CD4-positive, alpha-beta memory T cell (primary cell): ENCODE results near the gene MAP7D3. TPM values are rescaled to one million over a fixed set of nuclear protein-coding genes. Genes with fewer than 3 reads are reported as not detected.
"Not testable (repeated sequence)": the region's sequence is repeated elsewhere in the genome, so short reads cannot be mapped to it uniquely, and the experiment has no call there.

ENCODE experiments used
- CTCF ChIA-PET: fragments of 350-600 bp; sonication (Branson Sonifier 250); formaldehyde crosslinking; loops from one replicate; lab custom pipeline; 2021; ENCODE audit warnings: inconsistent platforms; ENCODE audit not compliant: partially characterized antibody; lab: Charles Lee
- POLR2A ChIA-PET: fragments of 350-600 bp; sonication (Branson Sonifier 250); formaldehyde crosslinking; loops from one replicate; lab custom pipeline; 2021; ENCODE audit not compliant: partially characterized antibody; lab: Charles Lee
- DNase-seq, 5 donors: peaks; one replicate each; pipeline versions ENCODE4 v3.0.0 to v3.0.0-alpha.2; 2020 to 2022; ENCODE audit warnings: mixed read lengths in 1 of 5
- H3K27ac ChIP-seq: one replicate; pipeline ENCODE4 v1.7.0; 2013; ENCODE audit warnings: low read depth, low read length
- H3K27me3 ChIP-seq: 2 replicates; pipeline ENCODE4 v1.7.0; 2013; ENCODE audit warnings: mild to moderate bottlenecking, low read length, moderate library complexity; ENCODE audit not compliant: insufficient read depth
- H3K36me3 ChIP-seq: 2 replicates; pipeline ENCODE4 v1.7.0; 2013; ENCODE audit warnings: mild to moderate bottlenecking, low read length, moderate library complexity; ENCODE audit not compliant: insufficient read depth
- H3K4me1 ChIP-seq: 2 replicates; pipeline ENCODE4 v1.7.0; 2013; ENCODE audit warnings: mild to moderate bottlenecking, low read length, moderate library complexity; ENCODE audit not compliant: insufficient read depth
- H3K4me3 ChIP-seq, 2 donors: one replicate each; pipeline ENCODE4 v1.7.0; 2013; ENCODE audit warnings: low read length in 2 of 2, mild to moderate bottlenecking in 1 of 2
- H3K9me3 ChIP-seq, 2 donors: one replicate each; pipeline ENCODE4 v1.7.0; 2013; ENCODE audit warnings: low read length in 2 of 2, control low read depth in 1 of 2; ENCODE audit not compliant: control insufficient read depth in 1 of 2
- H3K27ac Mint-ChIP-seq, 7 donors: one replicate each; pipeline ENCODE4 v1.8.0; 2020 to 2021; ENCODE audit warnings: mixed read lengths in 7 of 7, mild to moderate bottlenecking in 6 of 7, inconsistent platforms in 3 of 7, moderate library complexity in 3 of 7
- H3K27me3 Mint-ChIP-seq, 2 donors: one replicate each; pipeline ENCODE4 v1.8.0; 2020 to 2021; ENCODE audit warnings: mixed read lengths in 2 of 2
- H3K36me3 Mint-ChIP-seq, 2 donors: one replicate each; pipeline ENCODE4 v1.8.0; 2020 to 2021; ENCODE audit warnings: mixed read lengths in 2 of 2, inconsistent platforms in 1 of 2, mild to moderate bottlenecking in 1 of 2
- H3K4me1 Mint-ChIP-seq, 4 donors: one replicate each; pipeline ENCODE4 v1.8.0; 2020 to 2021; ENCODE audit warnings: mixed read lengths in 4 of 4, mild to moderate bottlenecking in 1 of 4
- H3K4me3 Mint-ChIP-seq, 8 donors: one replicate each; pipeline ENCODE4 v1.8.0; 2020 to 2021; ENCODE audit warnings: mixed read lengths in 8 of 8, mild to moderate bottlenecking in 7 of 8, moderate library complexity in 6 of 8, inconsistent platforms in 3 of 8
- H3K9me3 Mint-ChIP-seq, 8 donors: one replicate each; pipeline ENCODE4 v1.8.0; 2020 to 2021; ENCODE audit warnings: mixed read lengths in 8 of 8, mild to moderate bottlenecking in 5 of 8, inconsistent platforms in 3 of 8, moderate library complexity in 1 of 8
- intact Hi-C: fragments of 100-400 bp; cut with micrococcal nuclease; formaldehyde crosslinking; loops from one replicate; pipeline ENCODE4 v1.15.1; 2023
- polyA plus RNA-seq, 2 donors: library from polyadenylated mRNA; unstranded; fragments of 300-500 nt; fragmentation: Illumina TruSeq; gene quantifications; one replicate each; pipeline ENCODE4 v1.2.3, GENCODE V29; 2021
- total RNA-seq, 2 experiments: library from RNA; stranded (reverse); gene quantifications; one replicate each; pipeline ENCODE4 v1.2.3, GENCODE V29; 2021

The MAP7D3 gene
- total and polyA plus RNA-seq, 4 experiments from 2014 or later, result 2.4 to 10.1 (median 8.2) TPM

DNA sequence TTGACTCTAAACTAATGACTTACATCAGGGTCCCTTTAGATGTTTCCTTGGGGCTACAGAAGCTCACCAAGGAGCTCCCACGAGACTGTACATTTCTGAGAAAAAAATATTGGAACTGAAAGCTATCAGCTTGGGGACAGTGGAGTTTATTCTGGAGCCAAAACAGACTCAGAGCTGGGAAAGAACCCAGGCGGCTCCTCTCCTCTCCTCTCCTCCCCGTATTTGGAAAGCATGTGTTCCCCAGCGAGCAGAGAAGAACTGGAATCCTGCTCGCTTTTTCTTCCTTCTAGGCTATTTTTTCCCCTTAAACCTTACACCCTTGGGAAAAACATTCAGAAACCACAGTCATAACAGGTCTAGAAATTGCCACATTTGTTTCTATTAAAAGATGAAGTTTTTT, 4.3 kb upstream of the MAP7D3 start:
- H3K36me3 Mint-ChIP-seq, result peaks cover 0 to 2% of the 10 kb centered on the region in 2 donors
- no peaks in the 10 kb centered on the region for H3K27me3 Mint-ChIP-seq
- intact Hi-C loops, result loop anchor here (10.0 kb wide), 1 partner anchor 319 kb away; no protein-coding TSS in a partner anchor
- POLR2A ChIA-PET, result no interaction called here
- H3K27ac Mint-ChIP-seq, result no peak overlapping the region
- DNase-seq, result no peak
- H3K9me3 Mint-ChIP-seq, result no peaks in the 10 kb centered on the region
- Histone ChIP-seq H3K9me3 (no peaks in the 10 kb centered on the region), H3K4me3 (no peak overlapping the region), H3K4me1 (peaks cover 16% of the 10 kb centered on the region), H3K36me3 (no peaks in the 10 kb centered on the region), H3K27ac (no peak overlapping the region), H3K27me3 (no peaks in the 10 kb centered on the region)
- H3K4me3 Mint-ChIP-seq, result no peak overlapping the region
- CTCF ChIA-PET, result interaction anchor here (2.5 kb wide), 1 partner anchor 13 kb away, joined by 8 read pairs; no protein-coding TSS in a partner anchor
- H3K4me1 Mint-ChIP-seq, result peaks cover 8 to 22% (median 10%) of the 10 kb centered on the region in 4 donors

DNA sequence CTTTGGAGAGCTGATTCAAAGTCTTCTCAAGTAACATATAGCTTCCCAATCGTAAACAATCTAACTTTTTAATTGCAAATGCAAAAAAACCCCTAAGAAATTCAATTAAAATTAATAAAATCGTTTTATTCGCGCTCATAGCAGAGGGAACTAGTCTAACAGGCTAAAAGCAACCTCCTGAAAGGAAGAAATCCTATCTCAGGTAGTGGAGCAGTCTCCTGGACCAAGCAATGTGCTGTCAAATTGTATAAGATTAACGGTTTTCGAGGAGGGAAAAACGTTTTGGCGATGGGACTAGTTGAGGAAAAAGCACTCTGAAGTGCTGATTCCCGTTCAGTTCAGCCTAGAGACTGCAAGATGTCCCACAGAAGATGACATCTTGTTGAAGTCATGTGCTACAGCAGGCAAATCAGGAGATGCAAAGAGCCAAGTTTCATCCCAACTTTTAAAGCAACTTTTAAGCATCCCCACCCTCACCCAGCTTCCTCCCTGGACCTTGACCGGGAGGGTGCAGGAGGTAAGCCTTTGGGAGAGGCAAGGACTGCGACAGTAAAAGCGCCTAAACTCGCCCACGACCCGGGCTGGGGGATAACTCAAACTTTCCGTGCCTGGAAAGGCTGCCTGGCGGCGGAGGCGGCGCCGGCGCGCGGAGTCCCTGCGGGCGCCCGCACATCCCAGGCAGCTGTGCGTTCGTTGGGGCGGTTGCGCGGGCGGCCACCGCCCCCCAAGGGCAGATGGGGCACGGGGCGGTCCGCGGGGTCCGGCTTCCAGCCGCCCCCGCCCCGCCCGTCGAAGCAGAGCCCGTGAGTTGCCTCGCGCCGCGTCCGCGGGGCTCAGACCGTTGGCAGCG, 784 bp downstream of the MAP7D3 start:
- Histone ChIP-seq H3K27me3 (no peaks in the 10 kb centered on the region), H3K36me3 (no peaks in the 10 kb centered on the region), H3K27ac (peak overlapping the region; percentile 46), H3K4me3 (peak overlapping the region; percentile 23 to 60), H3K9me3 (no peaks in the 10 kb centered on the region), H3K4me1 (peaks cover 14% of the 10 kb centered on the region)
- Mint-ChIP-seq H3K27me3 (no peaks in the 10 kb centered on the region), H3K36me3 (peaks cover 0 to 2% of the 10 kb centered on the region in 2 donors), H3K4me3 (peak overlapping the region; percentile 78 to 88 (median 84)), H3K9me3 (no peaks in the 10 kb centered on the region), H3K27ac (peak overlapping the region; percentile 66 to 78 (median 75)), H3K4me1 (peaks cover 2 to 12% (median 5%) of the 10 kb centered on the region in 4 donors)
- ChIA-PET POLR2A (no interaction called here), CTCF (no interaction called here)
- peak in 4 of 5 donors; percentile 6 to 50 (median 14) for DNase-seq
- intact Hi-C loops, result loop anchor here (5.0 to 10.0 kb wide), 3 partner anchors 247 to 324 kb away; partner anchors contain the start of genes HTATSF1 and MMGT1

DNA sequence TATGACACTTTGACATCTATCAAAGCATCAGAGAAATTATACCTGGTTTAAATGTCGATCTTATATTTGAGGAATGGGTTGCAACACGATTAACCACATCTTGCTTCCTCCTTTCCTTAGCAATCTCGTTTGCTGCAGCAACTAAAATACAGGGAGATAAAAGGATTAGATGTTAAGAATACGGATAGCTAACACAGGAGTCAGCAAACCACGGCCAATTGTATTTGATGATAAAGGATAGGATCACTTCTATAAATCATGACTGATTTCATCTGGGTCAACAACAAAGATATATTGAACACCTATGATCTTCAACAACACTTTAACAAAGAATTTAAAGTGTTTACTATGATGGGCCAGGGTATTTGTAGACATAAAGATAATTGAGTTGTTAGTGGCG, 5.0 kb downstream of the MAP7D3 start:
- intact Hi-C loops, result no loop called here
- CTCF ChIA-PET, result no interaction called here

DNA sequence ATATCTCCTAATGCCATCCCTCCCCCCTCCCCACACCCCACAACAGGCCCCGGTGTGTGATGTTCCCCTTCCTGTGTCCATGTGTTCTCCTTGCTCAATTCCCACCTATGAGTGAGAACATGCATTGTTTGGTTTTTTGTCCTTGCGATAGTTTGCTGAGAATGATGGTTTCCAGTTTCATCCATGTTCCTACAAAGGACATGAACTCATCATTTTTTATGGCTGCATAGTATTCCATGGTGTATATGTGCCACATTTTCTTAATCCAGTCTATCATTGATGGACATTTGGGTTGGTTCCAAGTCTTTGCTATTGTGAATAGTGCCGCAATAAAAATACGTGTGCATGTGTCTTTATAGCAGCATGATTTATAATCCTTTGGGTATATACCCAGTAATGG, 13.4 kb downstream of the MAP7D3 start:
- H3K9me3 ChIP-seq, CTCF ChIA-PET, H3K4me1 ChIP-seq, DNase-seq, H3K4me1 Mint-ChIP-seq, POLR2A ChIA-PET, H3K27me3 ChIP-seq, H3K4me3 Mint-ChIP-seq, H3K9me3 Mint-ChIP-seq, intact Hi-C loops, H3K4me3 ChIP-seq, H3K27me3 Mint-ChIP-seq, H3K27ac ChIP-seq: not testable (repeated sequence)
- Mint-ChIP-seq H3K27ac (peak overlapping the region in 1 of 7 donors; percentile 50), H3K36me3 (peaks cover 20 to 43% of the 10 kb centered on the region in 2 donors)
- H3K36me3 ChIP-seq, result peaks cover 11% of the 10 kb centered on the region

More for the DNA sequence above, 5.0 kb downstream of the MAP7D3 start:
- H3K4me3 Mint-ChIP-seq, result no peak overlapping the region
- H3K4me1 ChIP-seq, result peaks cover 10% of the 10 kb centered on the region
- H3K36me3 Mint-ChIP-seq, result peaks cover 14 to 24% of the 10 kb centered on the region in 2 donors
- H3K36me3 ChIP-seq, result peaks cover 4% of the 10 kb centered on the region
- no peak for DNase-seq
- no peak overlapping the region for H3K27ac ChIP-seq
- H3K9me3 Mint-ChIP-seq, result no peaks in the 10 kb centered on the region
- H3K4me3 ChIP-seq, result no peak overlapping the region
- POLR2A ChIA-PET, result no interaction called here
- no peaks in the 10 kb centered on the region for H3K9me3 ChIP-seq
- no peaks in the 10 kb centered on the region for H3K27me3 ChIP-seq
- peak overlapping the region in 1 of 7 donors; percentile 5 for H3K27ac Mint-ChIP-seq
- peaks cover 0 to 12% (median 4%) of the 10 kb centered on the region in 4 donors for H3K4me1 Mint-ChIP-seq
- no peaks in the 10 kb centered on the region for H3K27me3 Mint-ChIP-seq

DNA sequence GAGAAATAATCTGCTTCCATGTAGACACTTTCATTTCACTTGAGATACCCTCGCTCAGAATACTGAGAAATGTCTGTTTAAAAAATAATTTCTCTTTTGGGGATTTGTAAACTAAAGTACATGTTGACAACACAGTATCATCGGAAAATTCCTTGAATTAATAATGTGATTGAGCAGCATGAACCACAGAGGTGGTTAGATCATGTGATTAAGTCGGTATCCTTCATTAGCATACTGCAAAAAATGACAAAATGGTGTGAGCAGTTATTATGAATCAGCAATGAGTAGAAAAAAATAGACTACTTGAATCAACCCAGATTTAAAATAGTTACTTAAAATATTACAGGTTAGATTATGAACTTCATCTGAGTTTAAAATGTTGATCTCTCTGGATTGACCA, 14.1 kb downstream of the MAP7D3 start:
- ChIA-PET POLR2A (no interaction called here), CTCF (no interaction called here)
- Mint-ChIP-seq H3K4me1 (peaks cover 0 to 3% (median 2%) of the 10 kb centered on the region in 4 donors), H3K36me3 (peaks cover 13 to 38% of the 10 kb centered on the region in 2 donors), H3K9me3 (no peaks in the 10 kb centered on the region), H3K27ac (no peak overlapping the region), H3K4me3 (peak overlapping the region in 1 of 8 donors; percentile 2), H3K27me3 (no peaks in the 10 kb centered on the region)
- intact Hi-C loops, result no loop called here
- Histone ChIP-seq H3K27me3 (no peaks in the 10 kb centered on the region), H3K36me3 (peaks cover 6% of the 10 kb centered on the region), H3K4me1 (no peaks in the 10 kb centered on the region), H3K27ac (no peak overlapping the region), H3K4me3 (no peak overlapping the region), H3K9me3 (no peaks in the 10 kb centered on the region)
- DNase-seq, result no peak

DNA sequence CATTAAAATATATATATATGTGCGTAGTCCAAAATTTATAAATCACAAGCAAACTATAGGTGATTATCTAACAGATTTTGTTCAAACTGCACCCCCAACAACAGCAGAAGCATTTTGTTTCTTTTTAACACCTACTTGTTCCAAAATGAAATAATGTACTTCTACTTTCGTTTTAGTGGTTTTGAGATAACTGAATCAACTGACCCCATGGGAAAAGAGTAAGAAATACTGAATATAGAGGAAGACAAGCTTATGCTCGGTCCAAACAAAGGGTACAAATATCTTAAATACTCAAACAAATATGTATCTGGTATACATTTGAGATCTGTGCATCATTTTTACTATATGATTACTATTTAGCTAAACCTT, 22.4 kb downstream of the MAP7D3 start:
- peak overlapping the region in 2 of 8 donors; percentile 17 to 42 for H3K4me3 Mint-ChIP-seq
- H3K4me1 ChIP-seq, result peaks cover 9% of the 10 kb centered on the region
- peaks cover 4 to 56% of the 10 kb centered on the region in 2 donors for H3K36me3 Mint-ChIP-seq
- H3K9me3 Mint-ChIP-seq, result no peaks in the 10 kb centered on the region
- no peaks in the 10 kb centered on the region for H3K27me3 Mint-ChIP-seq
- ChIA-PET CTCF (no interaction called here), POLR2A (no interaction called here)
- H3K27ac ChIP-seq, result no peak overlapping the region
- no peak for DNase-seq
- H3K36me3 ChIP-seq, result peaks cover 4% of the 10 kb centered on the region
- H3K4me3 ChIP-seq, result no peak overlapping the region
- intact Hi-C loops, result no loop called here
- H3K27ac Mint-ChIP-seq, result peak overlapping the region; percentile 2 to 74 (median 53)
- peaks cover 10 to 16% (median 12%) of the 10 kb centered on the region in 4 donors for H3K4me1 Mint-ChIP-seq
- H3K9me3 ChIP-seq, result no peaks in the 10 kb centered on the region
- no peaks in the 10 kb centered on the region for H3K27me3 ChIP-seq

DNA sequence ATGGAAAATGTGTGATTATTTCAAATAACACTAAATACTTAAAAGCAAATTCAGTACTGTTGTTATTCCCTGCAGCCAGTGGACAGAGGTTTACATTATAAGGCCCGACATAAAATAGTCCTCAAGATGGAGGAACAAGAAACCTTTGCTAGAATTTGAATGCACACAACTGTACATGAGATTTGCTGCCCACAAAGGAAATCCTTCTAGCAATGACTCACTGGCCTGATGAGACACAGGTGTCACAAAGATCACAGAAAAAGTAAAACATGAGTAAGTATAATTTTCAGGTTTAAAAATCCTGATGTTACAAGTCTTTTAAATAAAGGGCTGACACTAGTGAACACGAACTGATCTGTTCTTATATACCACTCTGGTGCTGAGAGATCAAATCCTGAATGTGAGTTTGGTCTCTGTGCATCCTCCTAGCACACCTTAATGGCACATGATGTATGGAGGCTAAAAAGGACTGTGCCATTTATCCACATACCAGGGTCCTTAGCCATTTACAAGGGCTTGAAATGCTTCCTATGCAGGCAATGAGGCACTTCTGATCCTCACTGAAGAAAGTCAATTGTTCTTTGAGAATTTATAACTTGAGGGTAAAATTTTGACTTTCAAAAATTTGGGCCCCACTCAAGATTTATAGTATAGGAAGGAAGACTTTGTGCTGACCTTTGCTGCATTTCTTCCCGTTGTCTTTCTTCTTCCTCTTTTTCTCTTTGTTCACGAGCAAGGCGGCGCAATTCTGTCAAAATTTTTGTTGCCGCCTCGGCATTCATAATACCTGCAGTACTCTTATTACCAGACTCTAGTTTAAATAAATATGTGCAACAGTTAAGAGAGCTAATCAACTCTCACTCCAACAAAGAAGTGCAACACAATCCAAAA, 23.0 kb downstream of the MAP7D3 start:
- Mint-ChIP-seq H3K27ac (peak overlapping the region in 6 of 7 donors; percentile 27 to 74 (median 55)), H3K4me1 (peaks cover 10 to 16% (median 12%) of the 10 kb centered on the region in 4 donors), H3K4me3 (peak overlapping the region in 2 of 8 donors; percentile 37 to 64), H3K36me3 (peaks cover 4 to 58% of the 10 kb centered on the region in 2 donors), H3K27me3 (no peaks in the 10 kb centered on the region), H3K9me3 (no peaks in the 10 kb centered on the region)
- Histone ChIP-seq H3K4me3 (no peak overlapping the region), H3K27ac (peak overlapping the region; percentile 9), H3K9me3 (no peaks in the 10 kb centered on the region), H3K36me3 (peaks cover 4% of the 10 kb centered on the region), H3K4me1 (peaks cover 9% of the 10 kb centered on the region), H3K27me3 (no peaks in the 10 kb centered on the region)
- DNase-seq, result peak in 2 of 5 donors; percentile 20 to 59
- CTCF ChIA-PET, result no interaction called here
- POLR2A ChIA-PET, result no interaction called here
- intact Hi-C loops, result no loop called here
